C4-2B (cell line): ENCODE data around the gene INTS15.

ENCODE experiments used
- H3K27ac ChIP-seq: fragments of 450-650 bp; 2 replicates; pipeline ENCODE4 v1.5.1; 2017
- ZFX ChIP-seq: fragments of 450-650 bp; IDR thresholded peaks from 2 replicates; pipeline ENCODE4 v1.6.1; 2017
- TF ChIP-seq, protein P1 (sequence below): fragments of 450-650 bp; conservative IDR thresholded peaks from 2 replicates; pipeline ENCODE4 v1.5.1; 2017; ENCODE audit warnings: mild to moderate bottlenecking

The INTS15 gene

DNA sequence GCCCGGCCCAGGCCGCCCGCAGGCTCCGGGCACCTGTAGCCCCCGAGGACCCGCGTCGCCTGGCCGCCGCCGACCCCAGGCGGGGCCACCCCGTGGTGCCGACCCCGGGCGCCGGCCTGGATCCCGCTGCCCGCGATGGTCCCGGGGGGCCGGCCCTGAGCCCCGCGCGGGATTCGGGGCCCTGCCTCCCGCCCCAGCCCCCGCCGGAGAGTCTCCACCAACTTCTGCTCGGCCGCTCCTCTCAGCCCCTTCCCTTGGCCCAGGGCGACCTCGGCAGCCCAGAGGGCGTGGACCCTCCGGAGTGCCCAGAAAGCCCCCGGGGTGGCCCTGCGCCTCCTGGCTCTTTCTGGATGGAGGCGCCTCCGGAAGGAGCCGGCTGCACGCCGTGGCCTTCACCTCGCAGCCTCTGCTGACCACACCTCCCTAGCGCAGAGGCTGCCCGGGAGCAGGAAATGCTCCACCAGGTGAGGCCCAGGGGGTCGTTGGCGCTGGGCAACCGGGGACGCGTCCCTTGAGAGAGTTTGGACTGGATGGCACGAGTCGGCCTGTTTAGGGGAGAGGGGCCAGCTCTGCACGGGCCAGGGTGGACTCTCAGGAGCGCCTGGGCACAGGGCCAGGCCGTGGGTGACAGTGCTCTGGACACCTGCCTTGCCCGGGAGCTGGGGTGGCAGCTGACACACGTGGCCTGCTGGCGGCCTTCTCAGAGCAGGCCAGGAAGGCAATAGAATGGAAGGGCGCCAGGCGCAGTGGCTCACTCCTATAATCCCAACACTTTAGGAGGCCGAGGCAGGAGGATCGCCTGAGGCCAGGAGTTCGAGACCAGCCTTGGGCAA is 26.1 kb downstream of the INTS15 start:
- no peak overlapping the region for H3K27ac ChIP-seq
- TF ChIP-seq, protein P1, sequence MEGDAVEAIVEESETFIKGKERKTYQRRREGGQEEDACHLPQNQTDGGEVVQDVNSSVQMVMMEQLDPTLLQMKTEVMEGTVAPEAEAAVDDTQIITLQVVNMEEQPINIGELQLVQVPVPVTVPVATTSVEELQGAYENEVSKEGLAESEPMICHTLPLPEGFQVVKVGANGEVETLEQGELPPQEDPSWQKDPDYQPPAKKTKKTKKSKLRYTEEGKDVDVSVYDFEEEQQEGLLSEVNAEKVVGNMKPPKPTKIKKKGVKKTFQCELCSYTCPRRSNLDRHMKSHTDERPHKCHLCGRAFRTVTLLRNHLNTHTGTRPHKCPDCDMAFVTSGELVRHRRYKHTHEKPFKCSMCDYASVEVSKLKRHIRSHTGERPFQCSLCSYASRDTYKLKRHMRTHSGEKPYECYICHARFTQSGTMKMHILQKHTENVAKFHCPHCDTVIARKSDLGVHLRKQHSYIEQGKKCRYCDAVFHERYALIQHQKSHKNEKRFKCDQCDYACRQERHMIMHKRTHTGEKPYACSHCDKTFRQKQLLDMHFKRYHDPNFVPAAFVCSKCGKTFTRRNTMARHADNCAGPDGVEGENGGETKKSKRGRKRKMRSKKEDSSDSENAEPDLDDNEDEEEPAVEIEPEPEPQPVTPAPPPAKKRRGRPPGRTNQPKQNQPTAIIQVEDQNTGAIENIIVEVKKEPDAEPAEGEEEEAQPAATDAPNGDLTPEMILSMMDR = no peak
- no peak for TF ChIP-seq ZFX

DNA sequence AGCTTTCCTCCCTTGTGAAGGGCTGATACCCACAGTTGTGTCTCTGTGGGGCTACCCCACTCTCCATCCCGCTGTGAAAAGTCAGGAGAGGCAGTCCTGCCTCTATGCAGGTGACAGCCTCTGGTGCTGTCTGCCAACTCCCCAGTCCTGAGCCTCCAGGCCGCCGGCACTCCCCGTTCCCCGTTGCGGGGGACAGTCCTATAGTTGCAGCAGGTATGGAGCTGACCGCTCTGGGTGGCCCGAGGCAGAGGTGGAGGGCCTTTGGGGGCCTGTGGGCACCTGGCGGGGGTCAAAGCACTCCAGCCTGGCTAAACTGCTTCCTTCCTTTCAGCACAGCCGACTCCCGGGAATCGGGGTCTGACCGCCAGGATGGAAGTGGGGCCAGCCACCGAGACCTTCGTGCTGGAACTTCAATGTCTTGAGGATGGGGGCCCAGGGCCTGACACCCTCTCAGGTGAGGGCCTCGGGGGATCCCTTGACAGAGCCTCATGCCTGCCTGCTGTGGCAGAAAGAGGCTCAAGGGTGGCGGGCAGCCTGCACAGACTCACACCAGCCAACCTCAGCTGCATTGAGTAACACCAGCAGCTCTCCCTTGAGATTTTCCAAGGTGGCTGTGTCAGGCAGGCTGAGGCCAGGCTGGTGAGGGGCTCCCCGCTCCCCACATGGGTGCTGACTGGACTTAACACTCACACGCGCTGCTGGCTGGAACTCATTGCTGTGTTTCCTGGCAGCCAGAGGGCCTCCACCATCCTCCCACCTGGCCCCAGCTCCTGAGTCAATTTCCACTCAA is 27.2 kb downstream of the INTS15 start:
- TF ChIP-seq, protein P1 = no peak
- no peak for TF ChIP-seq ZFX
- H3K27ac ChIP-seq = no peak overlapping the region

DNA sequence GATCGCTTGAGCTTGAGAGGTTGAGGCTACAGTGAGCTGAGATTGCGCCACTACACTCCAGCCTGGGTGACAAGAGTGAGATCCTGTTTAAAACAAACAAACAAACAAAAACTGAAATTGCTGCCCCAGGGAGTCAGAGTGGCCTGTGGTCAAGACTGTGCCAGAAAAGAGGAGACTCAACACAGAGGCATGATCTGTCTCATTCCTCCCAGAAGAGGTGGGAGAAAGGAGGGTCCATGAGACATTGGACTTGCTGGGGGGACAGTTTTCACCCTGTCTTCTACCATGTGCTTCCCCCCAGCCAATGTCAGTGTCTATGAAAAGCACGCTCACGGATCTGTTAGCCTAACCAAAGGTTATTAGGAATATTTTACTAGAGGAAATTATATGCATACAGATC is 28.8 kb downstream of the INTS15 start:
- H3K27ac ChIP-seq = no peak overlapping the region
- TF ChIP-seq, protein P1 = no peak
- TF ChIP-seq ZFX = no peak; the same call in 1 of the 2 replicates

- no peak overlapping the region for H3K27ac ChIP-seq
- TF ChIP-seq, protein P1 = no peak
- TF ChIP-seq ZFX = no peak
These were observed 30.1 kb downstream of the INTS15 start for GRCh38 chr7:6619961-6620360.

GRCh38 chr7:6621195-6622133 is 31.6 kb downstream of the INTS15 start:
- no peak overlapping the region for H3K27ac ChIP-seq
- TF ChIP-seq ZFX = no peak
- TF ChIP-seq, protein P1 = no peak

DNA sequence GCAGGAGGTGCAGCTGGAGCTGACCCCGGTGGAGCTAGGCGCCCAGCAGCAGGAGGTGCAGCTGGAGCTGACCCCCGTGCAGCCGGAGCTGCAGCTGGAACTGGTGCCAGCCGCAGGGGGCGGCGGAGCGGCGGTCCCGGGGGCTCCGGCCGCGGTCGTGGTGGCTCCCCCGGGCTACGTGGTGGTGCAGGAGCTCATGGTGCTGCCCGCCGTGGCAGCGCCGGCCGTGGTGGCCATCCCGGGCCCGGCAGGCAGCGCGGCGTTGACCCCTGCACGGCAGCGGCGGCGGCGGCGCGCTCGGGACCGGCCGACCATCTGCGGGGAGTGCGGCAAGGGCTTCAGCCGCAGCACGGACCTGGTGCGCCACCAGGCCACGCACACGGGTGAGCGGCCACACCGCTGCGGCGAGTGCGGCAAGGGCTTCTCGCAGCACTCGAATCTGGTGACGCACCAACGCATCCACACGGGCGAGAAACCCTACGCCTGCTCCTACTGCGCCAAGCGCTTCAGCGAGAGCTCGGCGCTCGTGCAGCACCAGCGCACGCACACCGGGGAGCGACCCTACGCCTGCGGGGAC is 32.4 kb downstream of the INTS15 start:
- H3K27ac ChIP-seq = no peak overlapping the region
- TF ChIP-seq, protein P1 = no peak
- TF ChIP-seq ZFX = no peak
